Panc1 (cell line): ENCODE results near the gene STARD8.

Experiments used
- CTCF ChIP-seq: fragments of 450-650 bp; IDR thresholded peaks from 2 replicates; pipeline ENCODE4 v1.5.1; 2017; ENCODE audit warnings: mild to moderate bottlenecking
- POLR2AphosphoS5 ChIP-seq: IDR thresholded peaks from 2 replicates; pipeline ENCODE4 v1.6.1; 2012; ENCODE audit warnings: mild to moderate bottlenecking, low read depth, low read length, moderate library complexity
- REST ChIP-seq, 2 experiments: IDR thresholded peaks; 2 replicates each; pipeline ENCODE4 v1.6.1; 2011 to 2012; ENCODE audit warnings: low read depth in 2 of 2, control low read depth in 1 of 2, low read length in 1 of 2, mild to moderate bottlenecking in 1 of 2, moderate library complexity in 1 of 2; ENCODE audit not compliant: insufficient read depth in 1 of 2
- TCF7L2 ChIP-seq: IDR thresholded peaks from 2 replicates; pipeline ENCODE4 v1.6.1; 2011; ENCODE audit warnings: mild to moderate bottlenecking, low read depth, low read length, inconsistent platforms

- TF ChIP-seq CTCF: no peak
- TF ChIP-seq REST (IDR thresholded peaks at IDR 0.05; ENCODE audit: insufficient read depth in 1 of 2, low read depth in 2 of 2, low read length in 1 of 2): no peak
- no peak for TF ChIP-seq TCF7L2
- no peak for TF ChIP-seq POLR2AphosphoS5
Observed at GRCh38 chrX:68699960-68700746, 52.7 kb downstream of the STARD8 start.
